HCT116 (cell line): Measurements from ENCODE around the gene CPS1. TPM values are rescaled to one million over a fixed set of nuclear protein-coding genes. Genes with fewer than 3 reads are reported as not detected.

Source experiments
- ATAC-seq: fragments of 200-7000 bp; cut with Tn5 transposase; 2 replicates; pipeline ENCODE4 v1.9.1; 2020; ENCODE audit warnings: mild to moderate bottlenecking, moderate library complexity
- BruUV-seq: library from RNA; stranded (reverse); fragments of 400-500 nt; replicated peaks from 2 replicates; lab custom pipeline; 2021; lab: Mats Ljungman, UMichigan
- CTCF ChIA-PET: fragments of 300-600 bp; sonication (Branson Sonifier 250); formaldehyde crosslinking; loops from one replicate; lab custom pipeline; 2021; ENCODE audit warnings: antibody characterized with exemption; lab: Charles Lee
- POLR2A ChIA-PET: fragments of 300-600, 350-600 bp; sonication (Branson Sonifier 250); formaldehyde crosslinking; loops from one replicate; lab custom pipeline; 2021; ENCODE audit warnings: antibody characterized with exemption; lab: Charles Lee
- RAD21 ChIA-PET, 2 experiments: fragments of 300-600 bp; sonication (Branson Sonifier 250); formaldehyde crosslinking; loops; one replicate each; lab custom pipeline; 2023; ENCODE audit warnings: low total read pairs in 2 of 2; ENCODE audit not compliant: uncharacterized antibody in 2 of 2, unreplicated experiment in 2 of 2, low non-redundant PET in 1 of 2; lab: Charles Lee
- DNase-seq: peaks from one replicate; pipeline ENCODE4 v3.0.0-alpha.2; 2010; ENCODE audit warnings: low read depth, low spot score
- H2AFZ ChIP-seq: fragments of 200-600 bp; shearing (Covaris generic), sonication (generic); 2 replicates; pipeline ENCODE4 v1.6.1; 2017; ENCODE audit warnings: low read depth, mixed run types, mixed read lengths, antibody characterized with exemption, low read length; ENCODE audit not compliant: poor library complexity, severe bottlenecking
- H3K27ac ChIP-seq: 2 replicates; pipeline ENCODE4 v1.5.1; 2012; ENCODE audit warnings: low read depth, low read length
- H3K27me3 ChIP-seq: fragments of 200-600 bp; sonication (generic); 2 replicates; pipeline ENCODE4 v1.6.1; 2016; ENCODE audit warnings: mixed run types, low read length, mixed read lengths; ENCODE audit not compliant: insufficient read depth
- H3K36me3 ChIP-seq, 2 experiments: fragments of 200-500 bp in 1 of 2; fragments of 200-600 bp in 1 of 2; sonication (Bioruptor generic) in 1 of 2; sonication (generic) in 1 of 2; 2 replicates each; pipeline versions ENCODE4 v1.5.1 to v1.6.1; 2014 to 2016; ENCODE audit warnings: low read length in 2 of 2, inconsistent platforms in 1 of 2, mixed read lengths in 1 of 2, mixed run types in 1 of 2; ENCODE audit not compliant: insufficient read depth in 2 of 2, control insufficient read depth in 1 of 2
- H3K4me1 ChIP-seq, 2 experiments: fragments of 200-600 bp in 1 of 2; sonication (generic) in 1 of 2; 2 replicates each; pipeline versions ENCODE4 v1.5.1 to v1.6.1; 2012 to 2017; ENCODE audit warnings: low read length in 2 of 2, inconsistent platforms in 1 of 2, mild to moderate bottlenecking in 1 of 2, mixed read lengths in 1 of 2, mixed run types in 1 of 2, moderate library complexity in 1 of 2; ENCODE audit not compliant: insufficient read depth in 2 of 2, control insufficient read depth in 1 of 2
- H3K4me2 ChIP-seq: fragments of 200-600 bp; sonication (generic); 2 replicates; pipeline ENCODE4 v1.6.1; 2017; ENCODE audit warnings: mixed run types, low read length, mixed read lengths
- H3K4me3 ChIP-seq, 2 experiments: fragments of 200-600 bp in 1 of 2; sonication (generic) in 1 of 2; replicated peaks in 1 of 2; 2 replicates each; pipeline ENCODE4 v1.5.1; 2011 to 2016; ENCODE audit warnings: low read length in 2 of 2, control low read depth in 1 of 2, low read depth in 1 of 2, mild to moderate bottlenecking in 1 of 2, mixed read lengths in 1 of 2, mixed run types in 1 of 2
- H3K79me2 ChIP-seq: fragments of 200-600 bp; sonication (generic); 2 replicates; pipeline ENCODE4 v1.6.1; 2017; ENCODE audit warnings: mild to moderate bottlenecking, mixed run types, low read length, moderate library complexity, mixed read lengths; ENCODE audit not compliant: insufficient read depth
- H3K9ac ChIP-seq: fragments of 200-600 bp; sonication (generic); 2 replicates; pipeline ENCODE4 v1.6.1; 2016; ENCODE audit warnings: low read length, mixed read lengths
- H3K9me2 ChIP-seq: fragments of 200-600 bp; sonication (generic), shearing (Covaris generic); 2 replicates; pipeline ENCODE4 v1.6.1; 2017; ENCODE audit warnings: mixed run types, mild to moderate bottlenecking, moderate library complexity; ENCODE audit not compliant: insufficient read depth
- H3K9me3 ChIP-seq, 2 experiments: fragments of 200-500 bp in 1 of 2; fragments of 200-600 bp in 1 of 2; sonication (Bioruptor generic) in 1 of 2; sonication (generic) in 1 of 2; 2 replicates each; pipeline ENCODE4 v1.6.1; 2014 to 2017; ENCODE audit warnings: low read length in 2 of 2, mixed read lengths in 2 of 2, inconsistent platforms in 1 of 2, low read depth in 1 of 2, mild to moderate bottlenecking in 1 of 2, mixed run types in 1 of 2, moderate library complexity in 1 of 2; ENCODE audit not compliant: control insufficient read depth in 1 of 2, insufficient read depth in 1 of 2
- H4K20me1 ChIP-seq: fragments of 200-600 bp; sonication (generic), shearing (Covaris generic); 2 replicates; pipeline ENCODE4 v1.6.1; 2017; ENCODE audit warnings: mixed run types, mild to moderate bottlenecking, moderate library complexity; ENCODE audit not compliant: insufficient read depth
- ATF3 ChIP-seq: IDR thresholded peaks from 2 replicates; pipeline ENCODE4 v1.6.1; 2012
- EGR1 ChIP-seq: IDR thresholded peaks from 2 replicates; pipeline ENCODE4 v1.6.1; 2012; ENCODE audit warnings: low read depth
- EZH2 ChIP-seq: fragments of 200-600 bp; sonication (generic); IDR thresholded peaks from 2 replicates; pipeline ENCODE4 v1.6.1; 2017; ENCODE audit warnings: antibody characterized with exemption, mixed run types
- FOSL1 ChIP-seq: IDR thresholded peaks from 2 replicates; pipeline ENCODE4 v1.6.1; 2012; ENCODE audit warnings: low read depth
- MAX ChIP-seq: IDR thresholded peaks from 2 replicates; pipeline ENCODE4 v1.6.1; 2012
- POLR2AphosphoS5 ChIP-seq: IDR thresholded peaks from 2 replicates; pipeline ENCODE4 v1.6.1; 2011; ENCODE audit warnings: mild to moderate bottlenecking, low read depth, low read length, moderate library complexity
- RAD21 ChIP-seq: IDR thresholded peaks from 2 replicates; pipeline ENCODE4 v1.6.1; 2012; ENCODE audit warnings: low read depth, mild to moderate bottlenecking
- REST ChIP-seq: IDR thresholded peaks from 2 replicates; pipeline ENCODE4 v1.6.1; 2012; ENCODE audit warnings: low read depth
- SIN3A ChIP-seq: IDR thresholded peaks from 2 replicates; pipeline ENCODE4 v1.6.1; 2012; ENCODE audit warnings: low read depth
- SP1 ChIP-seq: IDR thresholded peaks from 2 replicates; pipeline ENCODE4 v1.6.1; 2012; ENCODE audit warnings: low read depth
- ZFX ChIP-seq: fragments of 450-650 bp; IDR thresholded peaks from 2 replicates; pipeline ENCODE4 v1.6.1; 2017
- intact Hi-C: fragments of 100-400 bp; cut with micrococcal nuclease; formaldehyde crosslinking; loops from 2 replicates; pipeline ENCODE4 v1.10.0; 2022
- total RNA-seq: library from RNA; stranded (reverse); gene quantifications from one replicate; pipeline ENCODE4 v1.2.1, GENCODE V29; 2021; ENCODE audit not compliant: unreplicated experiment
- TF ChIP-seq, protein P1 (sequence below), 3 experiments: fragments of 200-600 bp in 1 of 3; sonication (generic) in 1 of 3; IDR thresholded peaks in 2 of 3; conservative IDR thresholded peaks in 1 of 3; 2 replicates each; pipeline ENCODE4 v1.5.1; 2012 to 2017; ENCODE audit warnings: low read depth in 2 of 3, low read length in 2 of 3, antibody characterized with exemption in 1 of 3, borderline replicate concordance in 1 of 3, control low read depth in 1 of 3, mild to moderate bottlenecking in 1 of 3, mixed read lengths in 1 of 3, mixed run types in 1 of 3, moderate library complexity in 1 of 3; ENCODE audit not compliant: insufficient read depth in 1 of 3

Gene CPS1
- total RNA-seq, 1 experiment from 2014 or later: 37.5 TPM

GRCh38 chr2:210617732-210618330 lies 61.4 kb downstream of the CPS1 start:
- ChIA-PET POLR2A (no interaction called here), CTCF (interaction anchor here (1.0 to 1.6 kb wide), 3 partner anchors 17 to 1950 kb away, joined by 3 to 7 read pairs (median 6); no protein-coding TSS in a partner anchor), RAD21 (no interaction called here)
- BruUV-seq: no TSS peak
- no peaks in the 10 kb centered on the region for H3K9me2 ChIP-seq
- DNase-seq: peak; percentile 12
- no peaks in the 10 kb centered on the region for H3K9me3 ChIP-seq
- H3K27me3 ChIP-seq: no peaks in the 10 kb centered on the region
- H2AFZ ChIP-seq: no peak overlapping the region
- no peaks in the 10 kb centered on the region for H3K79me2 ChIP-seq
- no peaks in the 10 kb centered on the region for H3K36me3 ChIP-seq
- H4K20me1 ChIP-seq: no peaks in the 10 kb centered on the region
- intact Hi-C loops: loop anchor here (1.0 to 5.0 kb wide), 5 partner anchors 371 to 1949 kb away; no protein-coding TSS in a partner anchor
- H3K4me1 ChIP-seq: no peaks in the 10 kb centered on the region
- H3K27ac ChIP-seq: no peak overlapping the region
- no peak overlapping the region for H3K4me3 ChIP-seq
- no peak overlapping the region for H3K9ac ChIP-seq
- peak; percentile 87 for ATAC-seq
- TF ChIP-seq FOSL1 (no peak), ZFX (no peak), RAD21 (peak; percentile 82)
- TF ChIP-seq, protein P1, sequence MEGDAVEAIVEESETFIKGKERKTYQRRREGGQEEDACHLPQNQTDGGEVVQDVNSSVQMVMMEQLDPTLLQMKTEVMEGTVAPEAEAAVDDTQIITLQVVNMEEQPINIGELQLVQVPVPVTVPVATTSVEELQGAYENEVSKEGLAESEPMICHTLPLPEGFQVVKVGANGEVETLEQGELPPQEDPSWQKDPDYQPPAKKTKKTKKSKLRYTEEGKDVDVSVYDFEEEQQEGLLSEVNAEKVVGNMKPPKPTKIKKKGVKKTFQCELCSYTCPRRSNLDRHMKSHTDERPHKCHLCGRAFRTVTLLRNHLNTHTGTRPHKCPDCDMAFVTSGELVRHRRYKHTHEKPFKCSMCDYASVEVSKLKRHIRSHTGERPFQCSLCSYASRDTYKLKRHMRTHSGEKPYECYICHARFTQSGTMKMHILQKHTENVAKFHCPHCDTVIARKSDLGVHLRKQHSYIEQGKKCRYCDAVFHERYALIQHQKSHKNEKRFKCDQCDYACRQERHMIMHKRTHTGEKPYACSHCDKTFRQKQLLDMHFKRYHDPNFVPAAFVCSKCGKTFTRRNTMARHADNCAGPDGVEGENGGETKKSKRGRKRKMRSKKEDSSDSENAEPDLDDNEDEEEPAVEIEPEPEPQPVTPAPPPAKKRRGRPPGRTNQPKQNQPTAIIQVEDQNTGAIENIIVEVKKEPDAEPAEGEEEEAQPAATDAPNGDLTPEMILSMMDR (IDR thresholded peaks at IDR 0.05 in 2 of 3, conservative IDR thresholded peaks at IDR 0.05 in 1 of 3; ENCODE audit: borderline replicate concordance in 1 of 3, insufficient read depth in 1 of 3, low read depth in 2 of 3, low read length in 2 of 3): peak; percentile 49 to 76 (median 70); a peak in 5 of 6 replicates
- TF ChIP-seq, all 23 proteins: peak for 2
- no peak overlapping the region for H3K4me2 ChIP-seq

DNA sequence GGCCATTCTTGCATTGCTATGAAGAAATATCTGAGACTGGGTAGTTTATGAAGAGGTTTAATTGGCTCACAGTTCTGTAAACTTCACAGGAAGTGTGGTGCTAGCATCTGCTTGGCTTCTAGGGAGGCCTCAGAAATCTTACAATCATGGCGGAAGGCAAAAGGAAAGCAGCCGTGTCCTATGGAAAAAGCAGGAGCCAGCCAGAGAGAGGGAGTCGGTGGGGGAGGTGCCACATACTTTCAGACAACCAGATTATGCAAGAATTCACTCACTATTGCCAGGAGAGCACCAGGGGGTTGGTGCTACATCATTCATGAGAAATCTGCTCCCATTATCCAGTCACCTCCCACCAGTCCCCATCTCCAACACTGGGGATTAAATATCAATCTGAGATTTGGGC lies 64.1 kb downstream of the CPS1 start:
- H3K27me3 ChIP-seq: no peaks in the 10 kb centered on the region
- no peaks in the 10 kb centered on the region for H3K4me1 ChIP-seq
- ChIA-PET CTCF (no interaction called here), RAD21 (no interaction called here), POLR2A (no interaction called here)
- no peak overlapping the region for H3K9ac ChIP-seq
- BruUV-seq: no TSS peak
- no peaks in the 10 kb centered on the region for H3K9me2 ChIP-seq
- H3K27ac ChIP-seq: no peak overlapping the region
- no peak overlapping the region for H3K4me2 ChIP-seq
- ATAC-seq: no peak
- H3K36me3 ChIP-seq: no peaks in the 10 kb centered on the region
- no peak overlapping the region for H2AFZ ChIP-seq
- intact Hi-C loops: no loop called here
- DNase-seq: no peak
- H3K79me2 ChIP-seq: no peaks in the 10 kb centered on the region
- H4K20me1 ChIP-seq: no peaks in the 10 kb centered on the region
- H3K9me3 ChIP-seq: no peaks in the 10 kb centered on the region
- no peak overlapping the region for H3K4me3 ChIP-seq
- no peak for TF ChIP-seq MAX
- no peak for TF ChIP-seq SP1
- no peak for TF ChIP-seq REST
- TF ChIP-seq FOSL1: no peak
- no peak for TF ChIP-seq EGR1
- TF ChIP-seq ATF3: no peak
- no peak for TF ChIP-seq SIN3A
- no peak for TF ChIP-seq POLR2AphosphoS5
- no peak for TF ChIP-seq EZH2
